ENCODE data around the gene TTC3. TPM values are rescaled to one million over a fixed set of nuclear protein-coding genes. Genes with fewer than 3 reads are reported as not detected.

TTC3 gene
- total and polyA plus RNA-seq, 2 experiments from 2014 or later: 87.7 to 170 TPM

DNA sequence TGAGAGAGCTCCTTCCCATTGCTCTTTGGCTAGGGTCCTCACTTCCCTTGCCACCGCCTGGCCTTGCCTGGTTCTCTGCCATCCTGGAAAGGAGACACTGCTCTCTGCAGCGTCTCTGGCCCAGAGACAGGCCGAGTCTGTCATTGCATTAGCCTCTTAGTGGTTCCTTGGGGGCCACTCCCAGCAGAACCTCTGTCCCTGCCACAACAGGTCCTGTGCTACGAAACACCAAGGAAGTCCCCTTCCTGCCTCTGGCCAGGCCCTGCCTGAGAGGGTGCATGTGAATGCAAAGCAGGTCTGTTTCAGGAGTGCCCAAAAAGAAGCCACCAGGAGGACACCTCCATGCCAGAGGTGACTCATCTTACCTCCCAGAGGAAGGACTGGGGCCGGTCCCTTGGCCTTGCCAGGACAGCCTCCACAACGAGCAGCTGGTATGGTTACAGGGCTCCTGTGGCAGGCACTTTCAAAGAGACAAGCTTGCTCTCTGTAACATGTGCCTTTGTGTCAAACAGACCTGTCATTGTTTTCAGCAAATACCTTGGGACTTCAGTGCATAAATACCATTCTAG lies 134.5 kb downstream of the TTC3 start:
- Histone ChIP-seq H3K27ac (peak overlapping the region; percentile 76), H3K9me3 (ENCODE audit: low read depth) (no peaks in the 10 kb centered on the region), H3K27me3 (no peaks in the 10 kb centered on the region), H3K4me1 (ENCODE audit: low read depth) (peaks cover 8% of the 10 kb centered on the region), H3K36me3 (peaks cover 5% of the 10 kb centered on the region), H3K4me3 (no peak overlapping the region)
- TF ChIP-seq, protein P1, sequence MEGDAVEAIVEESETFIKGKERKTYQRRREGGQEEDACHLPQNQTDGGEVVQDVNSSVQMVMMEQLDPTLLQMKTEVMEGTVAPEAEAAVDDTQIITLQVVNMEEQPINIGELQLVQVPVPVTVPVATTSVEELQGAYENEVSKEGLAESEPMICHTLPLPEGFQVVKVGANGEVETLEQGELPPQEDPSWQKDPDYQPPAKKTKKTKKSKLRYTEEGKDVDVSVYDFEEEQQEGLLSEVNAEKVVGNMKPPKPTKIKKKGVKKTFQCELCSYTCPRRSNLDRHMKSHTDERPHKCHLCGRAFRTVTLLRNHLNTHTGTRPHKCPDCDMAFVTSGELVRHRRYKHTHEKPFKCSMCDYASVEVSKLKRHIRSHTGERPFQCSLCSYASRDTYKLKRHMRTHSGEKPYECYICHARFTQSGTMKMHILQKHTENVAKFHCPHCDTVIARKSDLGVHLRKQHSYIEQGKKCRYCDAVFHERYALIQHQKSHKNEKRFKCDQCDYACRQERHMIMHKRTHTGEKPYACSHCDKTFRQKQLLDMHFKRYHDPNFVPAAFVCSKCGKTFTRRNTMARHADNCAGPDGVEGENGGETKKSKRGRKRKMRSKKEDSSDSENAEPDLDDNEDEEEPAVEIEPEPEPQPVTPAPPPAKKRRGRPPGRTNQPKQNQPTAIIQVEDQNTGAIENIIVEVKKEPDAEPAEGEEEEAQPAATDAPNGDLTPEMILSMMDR (IDR thresholded peaks at IDR 0.05; ENCODE audit: low read depth, low read length): no peak
- DNase-seq (ENCODE audit: low read depth in 1 of 2, low spot score in 1 of 2): peak in 1 of 2 donors; percentile 46

- TF ChIP-seq, protein P1 (IDR thresholded peaks at IDR 0.05; ENCODE audit: low read depth, low read length): no peak
- peak overlapping the region; percentile 76 for H3K27ac ChIP-seq
- no peaks in the 10 kb centered on the region for H3K27me3 ChIP-seq
- H3K4me3 ChIP-seq: no peak overlapping the region
- no peaks in the 10 kb centered on the region for H3K36me3 ChIP-seq
- H3K4me1 ChIP-seq (ENCODE audit: low read depth): peaks cover 8% of the 10 kb centered on the region
- no peaks in the 10 kb centered on the region for H3K9me3 ChIP-seq (ENCODE audit: low read depth)
- peak in 1 of 2 donors; percentile 42 for DNase-seq (ENCODE audit: low read depth in 1 of 2, low spot score in 1 of 2)
Measured at GRCh38 chr21:37208056-37208721, 135.1 kb downstream of the TTC3 start.

DNA sequence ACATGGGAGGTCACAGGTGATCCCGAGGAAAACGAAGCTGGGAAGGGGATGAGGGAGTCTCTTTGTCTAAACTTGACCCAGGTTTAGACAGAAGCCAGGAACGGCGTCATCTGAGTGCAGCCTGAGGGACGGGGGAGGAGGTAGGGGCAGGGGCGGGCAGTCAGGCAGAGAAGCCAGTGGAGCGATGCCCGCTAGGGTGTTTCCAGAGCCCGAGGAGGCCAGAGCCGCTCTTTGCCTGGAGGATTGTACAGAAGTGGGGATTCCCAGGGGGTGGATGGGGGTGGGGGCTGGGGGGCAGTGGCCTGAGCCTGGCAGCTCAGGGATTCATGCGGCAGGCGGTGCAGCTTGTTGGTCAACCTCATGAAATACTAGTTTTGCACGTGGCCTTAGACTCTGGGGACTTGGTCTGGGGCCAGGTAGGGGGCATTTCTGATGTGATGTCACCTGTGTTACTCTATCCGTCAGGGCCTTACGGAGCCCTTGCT lies 135.7 kb downstream of the TTC3 start:
- Histone ChIP-seq H3K9me3 (ENCODE audit: low read depth) (no peaks in the 10 kb centered on the region), H3K27ac (peak overlapping the region; percentile 76)
- TF ChIP-seq, protein P1 (IDR thresholded peaks at IDR 0.05; ENCODE audit: low read depth, low read length): no peak

GRCh38 chr21:37210130-37210529 lies 137.1 kb downstream of the TTC3 start:
- H3K4me1 ChIP-seq (ENCODE audit: low read depth): peaks cover 8% of the 10 kb centered on the region
- no peaks in the 10 kb centered on the region for H3K27me3 ChIP-seq
- no peak overlapping the region for H3K4me3 ChIP-seq
- TF ChIP-seq, protein P1 (IDR thresholded peaks at IDR 0.05; ENCODE audit: low read depth, low read length): no peak
- H3K9me3 ChIP-seq (ENCODE audit: low read depth): no peaks in the 10 kb centered on the region
- no peak overlapping the region for H3K27ac ChIP-seq
- no peak for DNase-seq (ENCODE audit: low read depth in 1 of 2, low spot score in 1 of 2)
- H3K36me3 ChIP-seq: no peaks in the 10 kb centered on the region

More for the DNA sequence above, 135.7 kb downstream of the TTC3 start:
- H3K36me3 ChIP-seq: no peaks in the 10 kb centered on the region
- peaks cover 8% of the 10 kb centered on the region for H3K4me1 ChIP-seq (ENCODE audit: low read depth)
- no peaks in the 10 kb centered on the region for H3K27me3 ChIP-seq
- DNase-seq (ENCODE audit: low read depth in 1 of 2, low spot score in 1 of 2): no peak
- H3K4me3 ChIP-seq: no peak overlapping the region

- Histone ChIP-seq H3K36me3 (no peaks in the 10 kb centered on the region), H3K4me3 (no peak overlapping the region), H3K27ac (no peak overlapping the region), H3K4me1 (ENCODE audit: low read depth) (peaks cover 8% of the 10 kb centered on the region), H3K9me3 (ENCODE audit: low read depth) (no peaks in the 10 kb centered on the region), H3K27me3 (no peaks in the 10 kb centered on the region)
- TF ChIP-seq, protein P1 (IDR thresholded peaks at IDR 0.05; ENCODE audit: low read depth, low read length): no peak
- DNase-seq (ENCODE audit: low read depth in 1 of 2, low spot score in 1 of 2): no peak
Measured at GRCh38 chr21:37210799-37211198, 137.7 kb downstream of the TTC3 start.
